GM12874 (cell line): ENCODE results near the gene VRK1.

Experiments
- CTCF ChIP-seq: IDR thresholded peaks from 2 replicates; pipeline ENCODE4 v1.5.1; 2011; ENCODE audit warnings: low read depth, mild to moderate bottlenecking, control low read depth, low read length, moderate library complexity; ENCODE audit not compliant: insufficient read depth

Gene VRK1

GRCh38 chr14:96802963-96803362 lies 5.8 kb downstream of the VRK1 start:
- TF ChIP-seq CTCF: no peak

DNA sequence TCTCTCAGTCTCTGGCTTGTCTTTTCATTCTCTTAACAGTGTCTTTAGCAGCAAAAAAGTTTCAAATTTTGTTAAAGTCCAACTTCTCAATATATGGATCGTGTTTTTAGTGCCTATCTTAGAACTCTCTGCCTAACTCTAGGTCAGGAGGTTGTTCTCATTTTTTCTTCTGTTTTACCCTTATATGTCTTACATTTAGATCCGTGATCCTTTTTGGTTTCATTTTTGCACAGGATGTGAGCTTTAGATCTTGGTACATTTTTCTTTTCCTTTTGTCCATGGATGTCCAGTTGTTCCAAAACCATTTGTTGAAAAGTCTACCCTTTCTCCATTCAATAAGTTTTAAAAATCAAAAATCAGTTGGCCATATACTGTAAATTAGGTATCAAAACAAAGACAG lies 6.8 kb downstream of the VRK1 start:
- no peak for TF ChIP-seq CTCF

DNA sequence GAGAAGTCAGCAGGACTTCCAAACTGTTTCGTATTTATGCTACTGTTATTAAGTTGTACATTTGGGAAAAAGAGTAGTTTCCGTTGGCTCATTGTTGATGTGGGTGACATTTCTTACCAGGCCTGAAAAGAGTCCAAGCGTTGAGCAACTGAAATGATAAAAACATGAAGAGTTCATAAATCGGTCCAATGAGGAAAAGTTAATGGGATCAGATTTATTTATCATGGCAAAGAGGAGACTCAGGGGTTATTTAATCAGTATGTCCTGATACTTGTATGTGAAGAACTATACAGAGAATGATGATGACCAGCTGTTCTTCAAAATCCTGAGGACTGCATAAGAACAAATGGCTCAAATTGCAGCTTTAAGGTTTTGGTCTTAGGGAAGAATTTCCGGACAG lies 7.7 kb downstream of the VRK1 start:
- TF ChIP-seq CTCF: no peak

DNA sequence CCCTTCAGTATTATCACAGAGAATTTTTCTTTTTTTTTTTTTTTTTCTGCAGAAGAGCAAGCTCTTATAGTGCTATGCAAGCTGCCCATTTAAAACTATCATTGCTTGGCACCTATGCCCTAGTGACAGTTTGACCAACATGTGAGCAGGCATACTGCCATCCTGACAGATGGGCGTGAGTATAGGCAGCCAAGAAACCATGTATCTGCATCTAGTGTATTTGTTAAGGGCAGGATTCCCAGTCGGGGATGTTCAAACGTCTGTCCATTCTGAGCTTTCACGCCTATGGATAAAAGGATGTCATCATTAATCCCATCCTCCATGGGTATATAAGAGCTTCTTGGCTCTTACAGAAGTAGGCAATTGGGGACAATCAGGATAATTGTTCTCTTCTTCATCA lies 8.8 kb downstream of the VRK1 start:
- TF ChIP-seq CTCF: no peak

DNA sequence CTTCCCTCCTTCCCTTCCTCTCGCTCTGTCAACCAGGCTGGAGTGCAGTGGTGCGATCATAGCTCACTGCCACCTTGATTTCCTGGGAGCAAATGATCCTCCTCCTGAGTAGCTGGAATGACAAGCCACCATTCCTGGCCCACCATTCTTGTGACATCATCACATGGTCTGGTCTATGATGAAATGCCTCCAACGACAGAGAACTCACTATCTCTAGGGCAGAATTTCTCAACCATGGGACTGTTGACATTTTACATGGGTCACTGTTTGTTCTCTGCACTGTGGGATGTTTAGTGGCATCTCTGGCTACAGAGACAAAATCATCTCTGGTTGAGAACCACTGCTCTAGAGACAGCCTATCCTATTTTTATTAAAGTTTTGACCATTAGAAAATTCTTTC lies 9.7 kb downstream of the VRK1 start:
- TF ChIP-seq CTCF: no peak

DNA sequence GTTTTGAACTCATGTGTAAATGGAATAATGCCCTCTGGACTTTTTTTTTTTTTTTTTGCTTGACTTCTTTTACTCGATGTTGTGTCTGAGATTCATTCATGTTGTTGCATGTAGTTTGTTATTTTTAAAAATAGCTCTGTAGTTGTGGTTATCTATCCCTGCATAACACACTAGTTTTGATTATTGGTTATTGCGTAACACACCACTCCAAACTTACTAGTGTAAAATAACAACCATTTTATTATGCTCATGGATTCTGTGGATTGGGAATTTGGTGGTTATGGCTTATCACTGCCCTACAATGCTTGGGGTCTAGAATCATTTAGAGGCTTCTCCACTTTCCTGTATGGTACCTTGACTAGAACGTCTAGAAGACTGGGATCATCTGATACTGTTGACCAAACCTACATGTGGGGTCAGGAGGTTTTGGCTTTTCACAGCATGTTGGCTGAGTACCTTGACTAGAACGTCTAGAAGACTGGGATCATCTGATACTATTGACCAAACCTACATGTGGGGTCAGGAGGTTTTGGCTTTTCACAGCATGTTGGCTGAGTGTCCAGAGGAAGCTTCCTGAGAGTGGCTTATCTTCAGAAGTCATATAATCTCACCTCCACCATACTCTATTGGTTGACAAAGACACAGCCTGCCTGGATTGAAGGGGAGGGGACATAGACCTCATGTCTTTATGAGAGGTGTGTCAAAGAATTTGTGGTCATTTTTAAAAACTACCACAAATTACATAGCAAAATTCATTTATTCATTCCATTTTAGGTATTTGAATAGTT lies 11.6 kb downstream of the VRK1 start:
- no peak for TF ChIP-seq CTCF

- no peak for TF ChIP-seq CTCF
These were observed 14.1 kb downstream of the VRK1 start for GRCh38 chr14:96811265-96811664.
